Prostate gland (tissue), 2 donors: ENCODE data around the gene C10orf90. TPM values are rescaled to one million over a fixed set of nuclear protein-coding genes. Genes with fewer than 3 reads are reported as not detected.

Experiments used
- DNase-seq: peaks from one replicate; pipeline ENCODE4 v3.0.0-alpha.2; 2019; ENCODE audit warnings: low spot score
- H3K27ac ChIP-seq, 2 donors: fragments of 200-600 bp; sonication (generic); 2 replicates each; pipeline ENCODE4 v1.5.1; 2017 to 2019
- H3K27me3 ChIP-seq: fragments of 200-600 bp; sonication (generic); replicated peaks from 2 replicates; pipeline ENCODE4 v1.5.1; 2019; ENCODE audit not compliant: insufficient read depth
- H3K36me3 ChIP-seq, 2 donors: fragments of 200-600 bp; sonication (generic); 1 replicate in 1 of 2; 2 replicates in 1 of 2; pipeline versions ENCODE4 v1.5.1 to v1.8.1; 2017 to 2019
- H3K4me1 ChIP-seq: fragments of 200-600 bp; sonication (generic); replicated peaks from 2 replicates; pipeline ENCODE4 v1.5.1; 2019
- H3K4me3 ChIP-seq, 2 donors: fragments of 200-600 bp; sonication (generic); 2 replicates each; pipeline ENCODE4 v1.5.1; 2017 to 2019
- H3K9me3 ChIP-seq: fragments of 200-600 bp; sonication (generic); 2 replicates; pipeline ENCODE4 v1.5.1; 2017
- POLR2A ChIP-seq: fragments of 450-650 bp; IDR thresholded peaks from one replicate; pipeline ENCODE4 v1.6.1; 2016; ENCODE audit warnings: antibody characterized with exemption, mild to moderate bottlenecking
- POLR2AphosphoS5 ChIP-seq: sonication (generic); formaldehyde crosslinking; IDR thresholded peaks from one replicate; pipeline ENCODE4 v1.6.1; 2017; ENCODE audit warnings: antibody characterized with exemption
- WGBS: methylation state at CpG from one replicate; pipeline ENCODE4 v1.1.5; 2018; 5-methylcytosine and 5-hydroxymethylcytosine counted together
- intact Hi-C: fragments of 100-400 bp; cut with DNase I; formaldehyde crosslinking; loops from one replicate; pipeline ENCODE4 v1.14.2; 2022
- total RNA-seq, 2 donors: library from RNA; depleted of rRNA; stranded (reverse); fragments of >200 nt; gene quantifications; one replicate each; pipeline ENCODE4 v1.1.0, GENCODE V29; 2016
- TF ChIP-seq, protein P1 (sequence below), 4 experiments: fragments of 200-600 bp in 2 of 4; fragments of 450-650 bp in 2 of 4; sonication (generic) in 2 of 4; IDR thresholded peaks; 1 replicate in 3 of 4; 2 replicates in 1 of 4; pipeline ENCODE4 v1.5.1; 2016 to 2019; ENCODE audit warnings: antibody characterized with exemption in 4 of 4, mild to moderate bottlenecking in 2 of 4, moderate library complexity in 2 of 4

C10orf90 gene
- total RNA-seq, 2 donors from 2014 or later: 0.45 TPM; not detected in 1

DNA sequence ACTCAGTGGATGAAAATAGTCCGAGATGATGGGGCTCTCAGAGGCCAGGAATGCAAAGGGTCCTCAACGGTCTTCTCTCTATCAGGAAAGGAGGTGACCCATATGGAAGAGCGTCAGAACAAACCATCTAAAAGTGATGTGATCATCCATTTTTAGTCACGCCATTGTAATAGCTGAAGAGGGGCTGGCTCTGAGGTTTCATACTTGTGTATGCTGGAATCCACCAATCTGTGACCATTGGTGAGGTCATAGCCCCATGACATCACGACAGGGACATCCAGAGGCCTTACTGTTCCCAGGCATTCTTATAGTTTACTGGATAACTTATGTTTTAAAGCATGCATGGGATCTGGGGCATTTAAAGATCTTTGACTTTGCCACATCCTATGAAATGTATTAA is 83.6 kb downstream of the C10orf90 start:
- no peak overlapping the region for H3K4me3 ChIP-seq
- DNase-seq: no peak
- no peaks in the 10 kb centered on the region for H3K4me1 ChIP-seq
- 93% methylated on average over 5 of the region's 5 CpGs for WGBS
- no peaks in the 10 kb centered on the region for H3K27me3 ChIP-seq
- no peaks in the 10 kb centered on the region for H3K9me3 ChIP-seq
- no peak overlapping the region for H3K27ac ChIP-seq
- no peaks in the 10 kb centered on the region for H3K36me3 ChIP-seq
- TF ChIP-seq POLR2A (no peak), POLR2AphosphoS5 (no peak)
- TF ChIP-seq, protein P1, sequence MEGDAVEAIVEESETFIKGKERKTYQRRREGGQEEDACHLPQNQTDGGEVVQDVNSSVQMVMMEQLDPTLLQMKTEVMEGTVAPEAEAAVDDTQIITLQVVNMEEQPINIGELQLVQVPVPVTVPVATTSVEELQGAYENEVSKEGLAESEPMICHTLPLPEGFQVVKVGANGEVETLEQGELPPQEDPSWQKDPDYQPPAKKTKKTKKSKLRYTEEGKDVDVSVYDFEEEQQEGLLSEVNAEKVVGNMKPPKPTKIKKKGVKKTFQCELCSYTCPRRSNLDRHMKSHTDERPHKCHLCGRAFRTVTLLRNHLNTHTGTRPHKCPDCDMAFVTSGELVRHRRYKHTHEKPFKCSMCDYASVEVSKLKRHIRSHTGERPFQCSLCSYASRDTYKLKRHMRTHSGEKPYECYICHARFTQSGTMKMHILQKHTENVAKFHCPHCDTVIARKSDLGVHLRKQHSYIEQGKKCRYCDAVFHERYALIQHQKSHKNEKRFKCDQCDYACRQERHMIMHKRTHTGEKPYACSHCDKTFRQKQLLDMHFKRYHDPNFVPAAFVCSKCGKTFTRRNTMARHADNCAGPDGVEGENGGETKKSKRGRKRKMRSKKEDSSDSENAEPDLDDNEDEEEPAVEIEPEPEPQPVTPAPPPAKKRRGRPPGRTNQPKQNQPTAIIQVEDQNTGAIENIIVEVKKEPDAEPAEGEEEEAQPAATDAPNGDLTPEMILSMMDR (IDR thresholded peaks at IDR 0.05): no peak
- intact Hi-C loops: no loop called here

DNA sequence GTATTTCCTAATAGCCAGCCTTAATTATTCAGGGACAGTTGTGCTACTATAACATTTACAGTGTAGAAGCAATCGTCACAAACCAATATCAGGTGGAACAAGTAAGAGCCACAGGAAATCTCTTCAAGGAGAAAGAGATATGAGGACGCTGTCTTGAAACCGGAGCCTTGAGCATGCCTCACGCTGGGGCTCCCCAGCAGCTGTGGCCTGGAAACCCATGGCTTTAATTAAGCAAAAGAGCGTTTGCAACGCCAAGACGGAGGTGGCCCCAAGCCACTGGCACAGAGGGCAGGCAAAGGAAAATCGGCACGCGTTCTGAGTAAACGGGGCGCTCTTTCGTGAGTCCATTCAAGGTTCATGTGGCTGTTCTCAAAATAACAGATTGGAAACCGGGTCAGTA is 84.4 kb downstream of the C10orf90 start:
- Histone ChIP-seq H3K4me3 (no peak overlapping the region), H3K9me3 (no peaks in the 10 kb centered on the region), H3K27me3 (no peaks in the 10 kb centered on the region), H3K4me1 (no peaks in the 10 kb centered on the region), H3K27ac (no peak overlapping the region), H3K36me3 (no peaks in the 10 kb centered on the region)
- intact Hi-C loops: no loop called here
- 87% methylated on average over 14 of the region's 14 CpGs for WGBS
- no peak for DNase-seq
- TF ChIP-seq POLR2A (no peak), POLR2AphosphoS5 (no peak)
- TF ChIP-seq, protein P1 (IDR thresholded peaks at IDR 0.05): no peak

DNA sequence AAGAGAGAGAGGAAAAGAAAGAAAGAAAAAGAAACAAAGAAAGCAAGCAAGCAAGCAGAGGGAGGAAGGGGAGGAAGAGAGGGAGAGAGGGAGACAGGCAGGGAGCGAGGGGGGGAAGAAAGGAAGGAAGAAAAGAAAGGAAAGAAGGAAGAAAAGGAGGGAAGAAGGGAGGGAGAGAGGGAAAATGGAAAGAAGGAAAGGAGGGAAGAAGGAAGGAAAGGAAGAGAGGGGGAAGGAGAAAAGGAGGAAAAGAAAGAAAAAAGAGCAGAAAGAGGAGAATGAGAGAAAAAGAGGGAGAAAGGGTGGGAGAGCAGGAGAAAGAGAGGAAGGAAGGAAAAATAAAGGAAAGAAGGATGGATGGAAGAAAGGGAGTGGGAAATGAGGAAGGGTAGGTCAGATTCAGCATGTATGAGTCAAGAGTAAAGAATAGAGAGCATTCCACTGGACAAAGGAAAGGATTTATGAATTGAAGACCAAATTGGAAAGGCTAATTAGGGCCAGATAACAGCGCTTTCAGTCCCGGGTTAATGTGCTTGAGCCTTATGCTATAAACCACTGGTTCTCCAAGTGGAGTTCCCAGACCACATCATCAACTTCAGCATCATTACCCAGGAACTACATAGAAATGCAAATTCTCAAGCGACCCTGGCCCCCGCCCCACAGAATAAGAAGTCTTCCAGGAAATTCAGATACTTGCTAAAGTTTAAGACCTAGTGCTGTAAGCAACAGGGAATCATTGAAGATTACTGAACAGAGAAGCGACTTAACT is 85.1 kb downstream of the C10orf90 start:
- no peak overlapping the region for H3K4me3 ChIP-seq
- no peak overlapping the region for H3K27ac ChIP-seq
- H3K4me1 ChIP-seq: no peaks in the 10 kb centered on the region
- no peaks in the 10 kb centered on the region for H3K36me3 ChIP-seq
- WGBS: 84% methylated on average over 6 of the region's 6 CpGs
- no peaks in the 10 kb centered on the region for H3K9me3 ChIP-seq
- H3K27me3 ChIP-seq: no peaks in the 10 kb centered on the region
- no peak for TF ChIP-seq POLR2A
- TF ChIP-seq, protein P1 (IDR thresholded peaks at IDR 0.05): no peak
- no peak for TF ChIP-seq POLR2AphosphoS5
- DNase-seq: no peak
- intact Hi-C loops: no loop called here

DNA sequence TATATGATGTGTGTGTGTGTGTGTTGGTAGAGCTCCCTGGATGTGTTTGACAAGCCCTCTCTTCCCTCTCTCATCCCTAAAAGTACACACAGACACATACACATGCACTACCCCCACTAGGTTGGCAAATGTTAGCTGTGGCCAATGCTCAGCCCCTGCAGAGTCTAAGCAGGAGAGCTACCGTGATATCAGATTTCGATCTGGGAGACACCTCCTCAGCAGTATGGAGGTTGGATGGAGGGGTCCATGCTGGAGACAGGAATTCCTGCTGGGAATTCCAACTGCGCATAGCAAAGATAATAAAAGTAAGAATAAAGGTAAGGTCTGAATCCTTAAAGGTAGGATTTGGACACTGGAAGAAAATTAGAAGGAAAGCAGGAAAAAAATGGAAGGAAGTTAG is 85.7 kb downstream of the C10orf90 start:
- H3K4me3 ChIP-seq: no peak overlapping the region
- TF ChIP-seq, protein P1 (IDR thresholded peaks at IDR 0.05): no peak
- no peak for TF ChIP-seq POLR2AphosphoS5
- no peak for TF ChIP-seq POLR2A
- H3K4me1 ChIP-seq: no peaks in the 10 kb centered on the region
- H3K36me3 ChIP-seq: no peaks in the 10 kb centered on the region
- intact Hi-C loops: no loop called here
- WGBS: 55% methylated on average over 3 of the region's 3 CpGs
- no peak for DNase-seq
- no peaks in the 10 kb centered on the region for H3K9me3 ChIP-seq
- H3K27me3 ChIP-seq: no peaks in the 10 kb centered on the region
- H3K27ac ChIP-seq: no peak overlapping the region
